OCI-LY3 (cell line): Measurements from ENCODE around the gene RBM33.

ENCODE experiments used
- H2AFZ ChIP-seq: fragments of 200-600, 300-600 bp; shearing (Covaris generic); 2 replicates; pipeline ENCODE4 v1.6.0; 2014; ENCODE audit warnings: antibody characterized with exemption, low read depth, low read length
- H3K27ac ChIP-seq: fragments of 200-600, 300-600 bp; sonication (generic); 2 replicates; pipeline ENCODE4 v1.5.1; 2014; ENCODE audit warnings: mild to moderate bottlenecking, low read length, moderate library complexity, mixed read lengths
- H3K27me3 ChIP-seq: fragments of 200-600, 300-600 bp; sonication (generic); 2 replicates; pipeline ENCODE4 v1.6.1; 2014; ENCODE audit warnings: low read depth, low read length, mixed read lengths
- H3K36me3 ChIP-seq: fragments of 200-600, 300-600 bp; sonication (generic); replicated peaks from 2 replicates; pipeline ENCODE3; 2014; ENCODE audit warnings: low read depth, low read length, mixed read lengths
- H3K4me1 ChIP-seq: fragments of 300-600, 200-600 bp; sonication (generic); 2 replicates; pipeline ENCODE4 v1.6.1; 2014; ENCODE audit warnings: low read length, mixed read lengths
- H3K4me2 ChIP-seq: fragments of 200-600, 300-600 bp; sonication (generic); 2 replicates; pipeline ENCODE4 v1.6.1; 2014; ENCODE audit warnings: low read length, mixed read lengths
- H3K4me3 ChIP-seq: fragments of 300-600, 200-600 bp; sonication (generic); 2 replicates; pipeline ENCODE4 v1.5.1; 2014; ENCODE audit warnings: antibody characterized with exemption, mild to moderate bottlenecking, low read length, moderate library complexity
- H3K79me2 ChIP-seq: fragments of 300-600, 200-600 bp; shearing (Covaris generic); 2 replicates; pipeline ENCODE4 v1.6.1; 2014; ENCODE audit warnings: mild to moderate bottlenecking, low read length, mixed read lengths
- H3K9ac ChIP-seq: fragments of 300-600, 200-600 bp; shearing (Covaris generic); 2 replicates; pipeline ENCODE4 v1.6.0; 2014; ENCODE audit warnings: mild to moderate bottlenecking, low read length, moderate library complexity
- H3K9me3 ChIP-seq: fragments of 200-600, 300-600 bp; shearing (Covaris generic); 2 replicates; pipeline ENCODE4 v1.6.1; 2014; ENCODE audit warnings: low read length, mixed read lengths; ENCODE audit not compliant: insufficient read depth
- H4K20me1 ChIP-seq: fragments of 200-600, 300-600 bp; sonication (generic); 2 replicates; pipeline ENCODE4 v1.6.1; 2016; ENCODE audit warnings: low read length, mixed read lengths; ENCODE audit not compliant: insufficient read depth
- EZH2phosphoT487 ChIP-seq: fragments of 200-600 bp; shearing (Covaris generic); IDR thresholded peaks from 2 replicates; pipeline ENCODE4 v1.6.1; 2018; ENCODE audit warnings: antibody characterized with exemption, mixed run types, low read depth
- TF ChIP-seq, protein P1 (sequence below): fragments of 200-600, 300-600 bp; sonication (generic); IDR thresholded peaks from 2 replicates; pipeline ENCODE4 v1.5.1; 2014; ENCODE audit warnings: antibody characterized with exemption, low read length, low read depth

Gene RBM33

DNA sequence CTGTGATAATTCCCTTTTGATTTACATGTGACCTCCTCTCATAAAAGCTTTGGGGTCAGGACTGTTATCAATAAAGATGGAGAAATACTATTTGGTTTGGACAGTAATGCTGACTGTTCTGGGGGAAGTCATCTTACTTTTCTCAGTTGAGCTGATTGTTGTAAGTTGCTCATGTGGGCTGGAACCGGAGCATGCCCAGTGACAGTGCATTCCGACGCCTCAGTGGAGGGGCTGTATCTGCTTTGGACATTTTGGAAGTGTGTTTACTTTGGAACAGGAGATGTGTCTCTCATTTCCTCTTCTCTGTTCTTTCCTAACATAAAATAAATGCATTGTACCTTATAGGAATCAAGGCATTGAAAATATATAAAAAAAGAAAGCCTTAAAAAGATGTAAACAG lies 30.1 kb downstream of the RBM33 start:
- TF ChIP-seq, protein P1, sequence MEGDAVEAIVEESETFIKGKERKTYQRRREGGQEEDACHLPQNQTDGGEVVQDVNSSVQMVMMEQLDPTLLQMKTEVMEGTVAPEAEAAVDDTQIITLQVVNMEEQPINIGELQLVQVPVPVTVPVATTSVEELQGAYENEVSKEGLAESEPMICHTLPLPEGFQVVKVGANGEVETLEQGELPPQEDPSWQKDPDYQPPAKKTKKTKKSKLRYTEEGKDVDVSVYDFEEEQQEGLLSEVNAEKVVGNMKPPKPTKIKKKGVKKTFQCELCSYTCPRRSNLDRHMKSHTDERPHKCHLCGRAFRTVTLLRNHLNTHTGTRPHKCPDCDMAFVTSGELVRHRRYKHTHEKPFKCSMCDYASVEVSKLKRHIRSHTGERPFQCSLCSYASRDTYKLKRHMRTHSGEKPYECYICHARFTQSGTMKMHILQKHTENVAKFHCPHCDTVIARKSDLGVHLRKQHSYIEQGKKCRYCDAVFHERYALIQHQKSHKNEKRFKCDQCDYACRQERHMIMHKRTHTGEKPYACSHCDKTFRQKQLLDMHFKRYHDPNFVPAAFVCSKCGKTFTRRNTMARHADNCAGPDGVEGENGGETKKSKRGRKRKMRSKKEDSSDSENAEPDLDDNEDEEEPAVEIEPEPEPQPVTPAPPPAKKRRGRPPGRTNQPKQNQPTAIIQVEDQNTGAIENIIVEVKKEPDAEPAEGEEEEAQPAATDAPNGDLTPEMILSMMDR: no peak
- no peak for TF ChIP-seq EZH2phosphoT487
- H3K4me2 ChIP-seq: no peak overlapping the region
- H3K9me3 ChIP-seq: no peaks in the 10 kb centered on the region
- no peak overlapping the region for H2AFZ ChIP-seq
- peaks cover 19% of the 10 kb centered on the region for H3K36me3 ChIP-seq
- H3K4me3 ChIP-seq: no peak overlapping the region
- peaks cover 55% of the 10 kb centered on the region for H3K79me2 ChIP-seq
- H3K4me1 ChIP-seq: peaks cover 6% of the 10 kb centered on the region
- no peak overlapping the region for H3K9ac ChIP-seq
- H4K20me1 ChIP-seq: peaks cover 47% of the 10 kb centered on the region
- H3K27me3 ChIP-seq: no peaks in the 10 kb centered on the region
- H3K27ac ChIP-seq: no peak overlapping the region

DNA sequence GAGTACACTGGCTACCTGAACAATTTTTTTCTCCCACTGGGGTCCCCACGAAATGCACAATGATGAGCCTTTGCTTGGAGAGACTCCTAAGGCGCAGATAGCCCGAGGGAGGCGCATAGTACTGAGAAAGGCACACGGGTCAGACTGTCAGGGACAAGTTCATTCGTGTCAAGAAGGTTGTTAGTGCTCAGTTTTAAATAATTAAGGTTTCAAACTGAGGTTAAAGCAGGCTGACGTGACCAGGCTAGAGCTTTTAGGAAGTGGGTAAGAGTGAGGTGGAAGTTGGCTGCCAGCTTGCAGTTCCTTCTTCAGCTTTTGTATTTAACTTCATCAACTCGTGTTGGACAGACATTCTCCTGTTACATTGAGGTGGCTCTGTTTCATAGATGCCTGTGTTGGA lies 31.6 kb downstream of the RBM33 start:
- H3K36me3 ChIP-seq: peaks cover 25% of the 10 kb centered on the region
- peaks cover 46% of the 10 kb centered on the region for H3K79me2 ChIP-seq
- peaks cover 43% of the 10 kb centered on the region for H4K20me1 ChIP-seq
- H3K27me3 ChIP-seq: no peaks in the 10 kb centered on the region
- H2AFZ ChIP-seq: no peak overlapping the region
- peaks cover 9% of the 10 kb centered on the region for H3K4me1 ChIP-seq
- no peaks in the 10 kb centered on the region for H3K9me3 ChIP-seq
- no peak overlapping the region for H3K4me3 ChIP-seq
- H3K9ac ChIP-seq: no peak overlapping the region
- no peak overlapping the region for H3K27ac ChIP-seq
- TF ChIP-seq, protein P1: no peak
- no peak for TF ChIP-seq EZH2phosphoT487
- no peak overlapping the region for H3K4me2 ChIP-seq

DNA sequence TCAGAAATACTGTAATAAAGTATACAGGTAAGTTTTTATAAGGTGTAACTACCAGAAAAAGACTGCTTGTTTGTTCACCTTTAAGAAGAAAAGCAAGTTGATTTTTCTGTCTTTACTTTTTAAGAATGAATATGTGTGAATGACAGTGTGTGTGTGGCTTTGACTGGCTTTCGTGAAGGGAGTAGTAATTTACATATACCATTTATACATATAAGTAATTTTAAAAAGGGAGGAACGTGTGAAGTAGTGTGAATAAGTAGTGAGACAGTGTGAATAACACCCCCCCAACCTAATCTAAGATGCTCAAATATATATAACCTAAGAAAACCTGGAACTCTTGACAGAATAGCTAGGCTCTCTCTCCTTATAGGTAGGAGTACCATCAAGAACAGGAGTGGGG lies 33.2 kb downstream of the RBM33 start:
- Histone ChIP-seq H3K27ac (no peak overlapping the region), H3K4me1 (peaks cover 18% of the 10 kb centered on the region), H3K4me3 (no peak overlapping the region), H3K4me2 (no peak overlapping the region), H3K9me3 (no peaks in the 10 kb centered on the region), H2AFZ (no peak overlapping the region), H3K36me3 (peaks cover 36% of the 10 kb centered on the region), H3K27me3 (no peaks in the 10 kb centered on the region), H3K9ac (no peak overlapping the region), H4K20me1 (peaks cover 48% of the 10 kb centered on the region), H3K79me2 (peaks cover 46% of the 10 kb centered on the region)
- TF ChIP-seq EZH2phosphoT487: no peak
- TF ChIP-seq, protein P1: no peak

DNA sequence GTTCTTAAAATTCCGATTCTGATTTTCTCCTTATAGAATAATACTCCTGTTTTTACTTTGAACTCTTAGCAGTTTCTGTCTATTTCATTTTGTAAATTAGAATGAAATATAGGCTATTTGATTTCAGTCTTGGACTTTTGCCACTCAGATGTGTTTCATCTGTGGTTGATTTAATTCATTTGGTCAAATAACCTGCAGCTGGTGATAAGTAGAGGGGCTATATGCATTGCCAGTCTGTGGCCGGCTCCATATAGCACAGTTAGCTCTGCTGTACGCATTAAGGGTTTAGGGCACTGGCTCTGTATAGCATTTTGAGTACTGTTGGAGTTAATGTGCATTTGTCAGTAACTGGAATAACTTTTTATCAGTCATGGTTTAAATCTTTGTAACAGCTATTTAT lies 35.7 kb downstream of the RBM33 start:
- Histone ChIP-seq H2AFZ (no peak overlapping the region), H4K20me1 (peaks cover 73% of the 10 kb centered on the region), H3K4me2 (no peak overlapping the region), H3K79me2 (peaks cover 60% of the 10 kb centered on the region), H3K4me3 (no peak overlapping the region), H3K9ac (no peak overlapping the region), H3K27me3 (no peaks in the 10 kb centered on the region), H3K27ac (no peak overlapping the region), H3K36me3 (peaks cover 40% of the 10 kb centered on the region), H3K9me3 (no peaks in the 10 kb centered on the region), H3K4me1 (peaks cover 18% of the 10 kb centered on the region)
- no peak for TF ChIP-seq EZH2phosphoT487
- TF ChIP-seq, protein P1: no peak
